WTC11 (cell line): Measurements from ENCODE around the gene EFCAB8. TPM values are rescaled to one million over a fixed set of nuclear protein-coding genes. Genes with fewer than 3 reads are reported as not detected.
A peak's percentile ranks its signal among the peaks of the same experiment; 100 is the strongest.

Source experiments
- ATAC-seq: fragments of 200-7000 bp; cut with Tn5 transposase; 2 replicates; pipeline ENCODE4 v1.10.0; 2021; ENCODE audit warnings: mild to moderate bottlenecking, moderate library complexity
- Bru-seq: library from RNA; stranded (reverse); fragments of 400-500 nt; gene quantifications from one replicate; lab custom pipeline; 2021; lab: Mats Ljungman, UMichigan
- CTCF ChIA-PET: fragments of 300-600 bp; sonication (Branson Sonifier 250); formaldehyde crosslinking; loops from one replicate; lab custom pipeline; 2021; ENCODE audit warnings: antibody characterized with exemption; lab: Charles Lee
- POLR2A ChIA-PET: fragments of 350-600 bp; sonication (Branson Sonifier 250); formaldehyde crosslinking; loops from one replicate; lab custom pipeline; 2021; ENCODE audit warnings: antibody characterized with exemption; lab: Charles Lee
- DNase-seq: peaks from one replicate; pipeline ENCODE4 v3.0.0; 2021; ENCODE audit warnings: low spot score
- H3K27ac Mint-ChIP-seq: 2 replicates; pipeline ENCODE4 v1.8.0; 2021; ENCODE audit warnings: mixed read lengths
- H3K27me3 Mint-ChIP-seq: 2 replicates; pipeline ENCODE4 v1.8.0; 2021; ENCODE audit warnings: low read depth, mild to moderate bottlenecking, moderate library complexity, mixed read lengths
- H3K36me3 Mint-ChIP-seq: 2 replicates; pipeline ENCODE4 v1.8.0; 2021; ENCODE audit warnings: mixed read lengths
- H3K4me1 Mint-ChIP-seq: 2 replicates; pipeline ENCODE4 v1.8.0; 2022; ENCODE audit warnings: mixed read lengths
- H3K4me3 Mint-ChIP-seq: 2 replicates; pipeline ENCODE4 v1.8.0; 2021; ENCODE audit warnings: mild to moderate bottlenecking, moderate library complexity, mixed read lengths
- H3K9me3 Mint-ChIP-seq: 2 replicates; pipeline ENCODE4 v1.8.0; 2021; ENCODE audit warnings: mixed read lengths
- ERG ChIP-seq: fragments of 250-450 bp; sonication (Bioruptor Pico); IDR thresholded peaks from 2 replicates; pipeline ENCODE4 v1.8.0; 2021; ENCODE audit warnings: mild to moderate bottlenecking
- MYBL2 ChIP-seq: sonication (generic); formaldehyde crosslinking; IDR thresholded peaks from 2 replicates; pipeline ENCODE4 v1.8.1; 2023; ENCODE audit warnings: mild to moderate bottlenecking, moderate library complexity, missing genetic modification reagents
- NFATC4 ChIP-seq: fragments of 250-450 bp; sonication (Bioruptor Pico); IDR thresholded peaks from 2 replicates; pipeline ENCODE4 v1.9.0; 2021; ENCODE audit warnings: mild to moderate bottlenecking
- RELA ChIP-seq: sonication (generic); formaldehyde crosslinking; IDR thresholded peaks from 2 replicates; pipeline ENCODE4 v1.8.1; 2022; ENCODE audit warnings: missing genetic modification reagents, mild to moderate bottlenecking, borderline replicate concordance
- SMAD3 ChIP-seq: sonication (generic); formaldehyde crosslinking; IDR thresholded peaks from 2 replicates; pipeline ENCODE4 v1.8.0; 2022; ENCODE audit warnings: missing genetic modification reagents, mild to moderate bottlenecking, borderline replicate concordance
- SP1 ChIP-seq: sonication (generic); formaldehyde crosslinking; conservative IDR thresholded peaks from 2 replicates; pipeline ENCODE4 v1.8.1; 2022; ENCODE audit warnings: missing genetic modification reagents
- ZNF532 ChIP-seq: fragments of 250-450 bp; sonication (Bioruptor Pico); IDR thresholded peaks from 2 replicates; pipeline ENCODE4 v1.9.0; 2021; ENCODE audit warnings: mild to moderate bottlenecking, borderline replicate concordance
- long read RNA-seq, 3 experiments: library from RNA in 1 of 3; library from capped mRNA in 1 of 3; library from polyadenylated mRNA in 1 of 3; unstranded in 2 of 3; stranded (forward) in 1 of 3; transcript quantifications; one replicate each; pipeline ENCODE4 v2.0.0, GENCODE V29; 2021
- total RNA-seq: library from RNA; stranded (reverse); gene quantifications from 3 replicates; pipeline ENCODE4 v1.2.3, GENCODE V29; 2021
- TF ChIP-seq, protein P1 (sequence below): sonication (generic); formaldehyde crosslinking; IDR thresholded peaks from 2 replicates; pipeline ENCODE4 v1.8.1; 2023; ENCODE audit warnings: mild to moderate bottlenecking, missing genetic modification reagents
- TF ChIP-seq, protein P2 (sequence below): fragments of 250-450 bp; sonication (Bioruptor Pico); IDR thresholded peaks from 2 replicates; pipeline ENCODE4 v1.9.0; 2021; ENCODE audit warnings: mild to moderate bottlenecking

EFCAB8 gene, protein sequence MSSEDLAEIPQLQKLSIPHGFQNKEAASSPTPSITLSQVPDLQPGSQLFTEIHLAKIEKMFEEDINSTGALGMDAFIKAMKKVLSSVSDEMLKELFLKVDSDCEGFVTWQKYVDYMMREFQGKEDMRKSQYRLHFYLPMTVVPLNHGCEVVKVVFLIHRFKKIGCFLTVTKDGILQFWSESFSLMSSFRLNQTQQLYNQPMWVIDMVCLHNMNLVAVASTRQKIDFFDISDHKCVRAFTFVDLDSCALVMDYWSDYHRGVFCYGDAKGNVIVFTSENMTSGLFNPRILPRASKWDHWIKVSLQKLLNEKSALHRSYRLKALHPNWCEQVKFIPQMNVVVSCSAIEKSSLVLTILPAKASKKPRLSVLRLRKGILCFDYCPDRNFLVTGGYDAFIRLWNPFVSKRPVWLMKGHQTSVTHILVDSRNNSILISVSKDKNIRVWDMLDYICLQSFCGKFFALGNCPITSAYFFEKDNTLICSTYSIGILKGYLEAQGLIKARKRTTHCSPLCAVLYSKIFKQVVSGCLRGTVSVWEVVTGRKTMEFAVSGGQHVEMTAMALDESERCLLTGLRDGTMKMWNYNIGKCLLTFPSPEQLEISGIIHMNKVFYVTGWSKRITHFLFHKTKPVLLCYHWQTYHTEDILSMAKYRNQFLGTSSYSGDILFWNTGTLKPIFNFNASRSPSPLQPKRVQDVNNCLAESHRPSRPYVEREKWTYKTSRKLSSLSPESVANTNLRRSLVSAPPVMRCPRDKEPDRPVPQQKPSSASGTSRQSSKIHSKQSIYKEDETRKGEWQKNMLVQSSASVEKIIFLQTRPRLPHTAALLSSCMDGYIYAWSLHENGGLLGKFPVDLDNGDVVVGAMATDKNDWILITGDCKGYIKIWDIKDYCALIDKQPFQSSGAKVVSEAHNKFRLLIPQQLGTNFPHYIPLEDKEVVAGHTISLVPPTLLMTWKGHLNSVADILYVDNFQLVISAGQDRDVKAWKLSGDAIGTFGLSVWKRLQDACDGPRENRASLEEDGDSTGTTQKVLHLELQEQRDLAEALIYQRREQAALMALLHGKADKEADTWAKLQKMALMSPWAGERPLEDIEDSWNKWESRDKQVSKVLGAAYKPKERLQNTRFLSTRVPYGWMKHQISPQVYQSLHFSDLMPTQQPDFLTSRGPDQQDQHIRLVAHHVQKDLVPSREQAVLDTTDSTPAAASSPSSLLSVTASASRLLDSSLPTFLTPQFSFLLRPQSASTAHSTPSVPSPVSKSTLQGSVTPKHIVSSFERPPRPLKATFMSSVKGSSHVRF
- total RNA-seq, result 0.17 to 0.55 TPM (median 0.32 TPM) in 3 replicates
- Bru-seq, nascent RNA, result percentile 30 among the genes with signal in this experiment
- long read RNA-seq, experiment 1, result 0 reads
- long read RNA-seq, experiment 2, result 0 reads
- long read RNA-seq, experiment 3, result 0 reads

DNA sequence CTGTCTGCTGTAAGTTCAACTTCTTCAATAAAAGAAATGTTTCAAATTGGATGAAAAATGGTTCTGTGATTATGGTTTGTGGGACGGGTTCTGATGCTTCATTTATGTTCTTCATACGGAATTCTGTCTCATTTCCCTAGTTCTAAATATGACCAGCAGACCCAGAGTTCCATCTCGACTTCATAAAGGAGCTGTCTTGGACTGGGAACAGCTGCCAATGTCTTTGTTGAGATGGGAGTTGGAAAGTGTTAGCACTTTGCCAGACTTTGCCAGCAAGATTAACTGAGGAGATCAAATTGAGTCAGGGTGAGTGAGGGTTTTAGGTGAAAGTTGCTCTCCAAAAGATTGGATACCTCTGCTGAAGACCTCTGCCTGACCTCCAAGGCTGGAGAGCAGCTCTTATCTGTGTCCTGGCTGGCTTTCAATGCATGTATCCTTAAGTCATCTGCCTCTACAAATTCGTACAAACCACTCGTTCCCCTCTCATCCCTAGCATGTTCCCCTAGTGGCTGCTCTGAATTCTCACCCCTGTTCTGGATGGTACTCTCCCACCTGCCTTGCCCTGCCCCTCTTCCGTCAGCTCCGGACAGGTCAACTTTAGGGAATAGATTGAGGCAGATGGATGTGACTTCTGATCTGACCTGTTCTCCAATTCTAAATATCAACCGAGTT, at the start of gene EFCAB8:
Gene EFCAB8, plus strand, starts transcription at position 223 of the 672 bp plus-strand sequence. CDS start 4,870 bp downstream, outside the sequence.
- peak within 1 kb of the TSS; percentile 91 for H3K27ac Mint-ChIP-seq
- TF ChIP-seq, protein P1, sequence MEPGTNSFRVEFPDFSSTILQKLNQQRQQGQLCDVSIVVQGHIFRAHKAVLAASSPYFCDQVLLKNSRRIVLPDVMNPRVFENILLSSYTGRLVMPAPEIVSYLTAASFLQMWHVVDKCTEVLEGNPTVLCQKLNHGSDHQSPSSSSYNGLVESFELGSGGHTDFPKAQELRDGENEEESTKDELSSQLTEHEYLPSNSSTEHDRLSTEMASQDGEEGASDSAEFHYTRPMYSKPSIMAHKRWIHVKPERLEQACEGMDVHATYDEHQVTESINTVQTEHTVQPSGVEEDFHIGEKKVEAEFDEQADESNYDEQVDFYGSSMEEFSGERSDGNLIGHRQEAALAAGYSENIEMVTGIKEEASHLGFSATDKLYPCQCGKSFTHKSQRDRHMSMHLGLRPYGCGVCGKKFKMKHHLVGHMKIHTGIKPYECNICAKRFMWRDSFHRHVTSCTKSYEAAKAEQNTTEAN (CRISPR knock-in tag), result no peak
- TF ChIP-seq MYBL2 (CRISPR knock-in tag) (no peak), ZNF532 (CRISPR knock-in tag) (no peak), ERG (no peak), SP1 (CRISPR knock-in tag) (no peak)
- ATAC-seq (peak; percentile 85), DNase-seq (no peak)
- H3K36me3 Mint-ChIP-seq, result no peaks in the 10 kb centered on the region
- no peaks in the 10 kb centered on the region for H3K27me3 Mint-ChIP-seq
- H3K4me1 Mint-ChIP-seq, result peaks cover 48% of the 10 kb centered on the region
- POLR2A ChIA-PET, result interaction anchor here (1.4 kb wide), 1 partner anchor 39 kb away, joined by 4 read pairs; no protein-coding TSS in a partner anchor
- no peaks in the 10 kb centered on the region for H3K9me3 Mint-ChIP-seq
- CTCF ChIA-PET, result interaction anchor here (0.8 to 1.7 kb wide), 8 partner anchors 15 to 185 kb away, joined by 3 to 7 read pairs (median 4); partner anchors contain the start of genes C20orf203 and MAPRE1
- peak within 1 kb of the TSS; percentile 10; the same call in 1 of the 2 replicates for H3K4me3 Mint-ChIP-seq

- Mint-ChIP-seq H3K36me3 (peaks cover 55% of the 10 kb centered on the region), H3K9me3 (no peaks in the 10 kb centered on the region), H3K4me3 (no peak overlapping the region), H3K4me1 (peaks cover 49% of the 10 kb centered on the region), H3K27me3 (no peaks in the 10 kb centered on the region), H3K27ac (peak overlapping the region; percentile 73)
- TF ChIP-seq ERG (0 out of 2 replicates have a peak, but pooled peaks have one; percentile 54), SMAD3 (CRISPR knock-in tag) (no peak), RELA (CRISPR knock-in tag) (no peak), NFATC4 (CRISPR knock-in tag) (0 out of 2 replicates have a peak, but pooled peaks have one; percentile 25), ZNF532 (CRISPR knock-in tag) (0 out of 2 replicates have a peak, but pooled peaks have one; percentile 12)
- TF ChIP-seq, protein P2, sequence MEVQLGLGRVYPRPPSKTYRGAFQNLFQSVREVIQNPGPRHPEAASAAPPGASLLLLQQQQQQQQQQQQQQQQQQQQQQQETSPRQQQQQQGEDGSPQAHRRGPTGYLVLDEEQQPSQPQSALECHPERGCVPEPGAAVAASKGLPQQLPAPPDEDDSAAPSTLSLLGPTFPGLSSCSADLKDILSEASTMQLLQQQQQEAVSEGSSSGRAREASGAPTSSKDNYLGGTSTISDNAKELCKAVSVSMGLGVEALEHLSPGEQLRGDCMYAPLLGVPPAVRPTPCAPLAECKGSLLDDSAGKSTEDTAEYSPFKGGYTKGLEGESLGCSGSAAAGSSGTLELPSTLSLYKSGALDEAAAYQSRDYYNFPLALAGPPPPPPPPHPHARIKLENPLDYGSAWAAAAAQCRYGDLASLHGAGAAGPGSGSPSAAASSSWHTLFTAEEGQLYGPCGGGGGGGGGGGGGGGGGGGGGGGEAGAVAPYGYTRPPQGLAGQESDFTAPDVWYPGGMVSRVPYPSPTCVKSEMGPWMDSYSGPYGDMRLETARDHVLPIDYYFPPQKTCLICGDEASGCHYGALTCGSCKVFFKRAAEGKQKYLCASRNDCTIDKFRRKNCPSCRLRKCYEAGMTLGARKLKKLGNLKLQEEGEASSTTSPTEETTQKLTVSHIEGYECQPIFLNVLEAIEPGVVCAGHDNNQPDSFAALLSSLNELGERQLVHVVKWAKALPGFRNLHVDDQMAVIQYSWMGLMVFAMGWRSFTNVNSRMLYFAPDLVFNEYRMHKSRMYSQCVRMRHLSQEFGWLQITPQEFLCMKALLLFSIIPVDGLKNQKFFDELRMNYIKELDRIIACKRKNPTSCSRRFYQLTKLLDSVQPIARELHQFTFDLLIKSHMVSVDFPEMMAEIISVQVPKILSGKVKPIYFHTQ (CRISPR knock-in tag), result 0 out of 2 replicates have a peak, but pooled peaks have one; percentile 18
- no peak for ATAC-seq
- POLR2A ChIA-PET, result interaction anchor here (0.7 kb wide), 1 partner anchor 55 kb away, joined by 3 read pairs; no protein-coding TSS in a partner anchor
- CTCF ChIA-PET, result interaction anchor here (1.3 kb wide), 1 partner anchor 31 kb away, joined by 3 read pairs; no protein-coding TSS in a partner anchor
- DNase-seq, result no peak
Observed at GRCh38 chr20:32809907-32810306, 48.8 kb upstream of the EFCAB8 start.
